ENCODE data around the gene CALY.
A peak's percentile ranks its signal among the peaks of the same experiment; 100 is the strongest.

Gene CALY

GRCh38 chr10:133342942-133343341 lies 6.2 kb upstream of the CALY start:
- Histone ChIP-seq H4K20me1 (no peaks in the 10 kb centered on the region; a peak in 1 of 22 replicates), H3K4me2 (peak overlapping the region in 2 of 11 experiments; percentile 23 to 26; a peak in 3 of 22 replicates), H3K36me3 (no peaks in the 10 kb centered on the region), H3K9ac (no peak overlapping the region), H3K4me3 (no peak overlapping the region), H3K27ac (no peak overlapping the region), H3K9me3 (replicated peaks in 1 of 11) (peaks cover 0 to 45% (median 28%) of the 10 kb centered on the region in 11 experiments; a peak in 19 of 22 replicates), H3K4me1 (peaks cover 0 to 26% (median 17%) of the 10 kb centered on the region in 10 experiments; a peak in 13 of 20 replicates), H3K27me3 (peaks cover 3 to 8% (median 5%) of the 10 kb centered on the region in 11 experiments; a peak in 21 of 22 replicates)
- no peak for TF ChIP-seq Cebpa-rat (IDR thresholded peaks at IDR 0.05)

- H3K4me1 ChIP-seq = peaks cover 1 to 28% (median 19%) of the 10 kb centered on the region in 10 experiments; a peak in 16 of 20 replicates
- H3K36me3 ChIP-seq = no peaks in the 10 kb centered on the region
- H4K20me1 ChIP-seq = no peaks in the 10 kb centered on the region; a peak in 1 of 22 replicates
- no peak overlapping the region for H3K4me2 ChIP-seq
- H3K9me3 ChIP-seq (replicated peaks in 1 of 11) = peaks cover 0 to 53% (median 38%) of the 10 kb centered on the region in 11 experiments; a peak in 19 of 22 replicates
- TF ChIP-seq Cebpa-rat (IDR thresholded peaks at IDR 0.05) = no peak
- H3K27ac ChIP-seq = no peak overlapping the region
- peaks cover 12 to 17% (median 14%) of the 10 kb centered on the region in 11 experiments for H3K27me3 ChIP-seq
- no peak overlapping the region for H3K9ac ChIP-seq
- H3K4me3 ChIP-seq = no peak overlapping the region
Observed at GRCh38 chr10:133341983-133342382, 5.3 kb upstream of the CALY start.

- peaks cover 34 to 39% (median 36%) of the 10 kb centered on the region in 11 experiments for H3K27me3 ChIP-seq
- peaks cover 0 to 4% (median 0%) of the 10 kb centered on the region in 11 experiments; a peak in 2 of 22 replicates for H4K20me1 ChIP-seq
- no peak overlapping the region for H3K27ac ChIP-seq
- H3K4me2 ChIP-seq = no peak overlapping the region
- H3K36me3 ChIP-seq = no peaks in the 10 kb centered on the region
- no peak overlapping the region for H3K9ac ChIP-seq
- H3K4me1 ChIP-seq = peaks cover 10 to 37% (median 28%) of the 10 kb centered on the region in 10 experiments; a peak in 16 of 20 replicates
- peaks cover 8 to 60% (median 48%) of the 10 kb centered on the region in 11 experiments; a peak in 21 of 22 replicates for H3K9me3 ChIP-seq (replicated peaks in 1 of 11)
- H3K4me3 ChIP-seq = no peak overlapping the region
- no peak for TF ChIP-seq Cebpa-rat (IDR thresholded peaks at IDR 0.05)
Observed at GRCh38 chr10:133339708-133340380, 3.1 kb upstream of the CALY start.

DNA sequence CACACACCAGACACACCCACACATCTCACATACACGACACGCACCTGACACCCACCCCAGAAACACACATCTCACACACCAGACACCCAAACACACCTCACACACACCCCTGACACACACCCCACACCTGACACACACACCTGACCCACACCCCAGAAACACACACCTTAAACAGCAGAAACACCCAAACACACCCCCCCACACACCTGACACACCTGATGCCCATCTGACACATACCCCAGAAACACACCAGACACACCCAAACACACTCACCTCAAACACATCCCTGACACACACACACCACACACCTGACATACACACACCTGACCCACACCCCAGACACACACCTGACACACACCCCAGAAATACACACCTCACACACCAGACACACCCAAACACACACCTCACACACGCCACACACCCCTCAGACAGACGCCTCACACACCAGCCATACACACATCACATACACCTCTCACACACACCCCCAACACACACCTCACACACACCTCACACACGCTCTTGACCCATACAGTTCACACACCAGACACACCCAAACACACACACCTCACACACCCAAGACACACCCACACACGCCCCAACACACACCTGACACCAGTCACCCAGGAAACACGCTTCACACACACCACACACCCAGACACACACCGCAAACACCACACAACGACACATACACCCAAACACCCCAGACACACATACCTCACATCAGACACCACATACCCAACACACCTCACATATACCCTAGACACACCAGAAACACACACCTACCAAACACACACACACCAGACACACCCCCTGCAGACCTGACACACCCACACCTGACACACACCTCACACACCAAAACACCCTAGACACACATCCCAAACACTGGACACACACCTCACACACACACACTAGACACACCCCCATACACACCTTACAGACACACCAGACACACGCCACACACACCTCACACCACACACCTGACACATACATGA lies 1.7 kb upstream of the CALY start:
- H3K9ac ChIP-seq = no peak overlapping the region
- no peak overlapping the region for H3K4me3 ChIP-seq
- peaks cover 10 to 27% (median 23%) of the 10 kb centered on the region in 10 experiments; a peak in 16 of 20 replicates for H3K4me1 ChIP-seq
- no peak for TF ChIP-seq Cebpa-rat (IDR thresholded peaks at IDR 0.05)
- no peak overlapping the region for H3K4me2 ChIP-seq
- H3K27me3 ChIP-seq = peaks cover 40 to 52% (median 46%) of the 10 kb centered on the region in 11 experiments
- no peaks in the 10 kb centered on the region for H3K36me3 ChIP-seq
- H4K20me1 ChIP-seq = peaks cover 0 to 4% (median 0%) of the 10 kb centered on the region in 11 experiments; a peak in 2 of 22 replicates
- H3K9me3 ChIP-seq (replicated peaks in 1 of 11) = peaks cover 13 to 62% (median 51%) of the 10 kb centered on the region in 11 experiments; a peak in 21 of 22 replicates
- no peak overlapping the region for H3K27ac ChIP-seq

- Histone ChIP-seq H3K9ac (no peak overlapping the region), H3K27ac (no peak overlapping the region), H3K9me3 (replicated peaks in 1 of 11) (peaks cover 13 to 62% (median 51%) of the 10 kb centered on the region in 11 experiments; a peak in 21 of 22 replicates), H3K4me1 (peaks cover 10 to 24% (median 20%) of the 10 kb centered on the region in 10 experiments; a peak in 16 of 20 replicates), H4K20me1 (peaks cover 0 to 4% (median 0%) of the 10 kb centered on the region in 11 experiments; a peak in 2 of 22 replicates), H3K4me3 (0 out of 20 replicates have a peak overlapping the region, but pooled peaks of 1 of the 10 experiments have one; percentile 19), H3K4me2 (peak overlapping the region in 9 of 11 experiments; percentile 24 to 62 (median 56); a peak in 16 of 22 replicates), H3K36me3 (no peaks in the 10 kb centered on the region), H3K27me3 (peaks cover 46 to 60% (median 54%) of the 10 kb centered on the region in 11 experiments)
- TF ChIP-seq Cebpa-rat (IDR thresholded peaks at IDR 0.05) = no peak
Observed at GRCh38 chr10:133337370-133337725, 652 bp upstream of the CALY start.

DNA sequence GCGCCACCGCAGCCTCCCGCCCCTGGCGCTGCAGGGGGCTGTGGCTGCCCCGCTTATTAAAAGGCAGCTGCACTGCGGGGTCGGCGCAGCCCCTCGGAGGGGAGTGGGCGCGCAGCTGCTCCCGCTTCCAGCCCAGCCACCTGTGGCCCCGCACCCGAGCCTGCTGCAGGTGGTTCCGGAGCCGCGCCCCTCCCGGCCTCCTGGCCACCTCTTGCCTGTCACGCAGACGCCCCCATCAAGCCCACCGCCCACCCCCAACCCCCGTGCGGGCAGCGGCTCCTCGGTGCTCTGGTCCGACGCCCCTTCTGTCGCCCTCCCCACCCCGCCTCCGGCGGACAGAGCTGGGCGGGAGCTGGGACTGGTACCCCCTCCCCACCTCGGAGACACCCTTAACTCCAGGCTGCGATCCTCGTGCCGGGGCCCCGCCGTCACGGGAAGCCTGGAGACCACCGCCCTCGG lies 549 bp downstream of the CALY start:
- Histone ChIP-seq H3K36me3 (no peaks in the 10 kb centered on the region), H3K4me3 (peak overlapping the region in 1 of 10 experiments; percentile 24; a peak in 1 of 20 replicates), H3K4me2 (peak overlapping the region in 10 of 11 experiments; percentile 19 to 62 (median 56); a peak in 18 of 22 replicates), H4K20me1 (peaks cover 0 to 4% (median 0%) of the 10 kb centered on the region in 11 experiments; a peak in 2 of 22 replicates), H3K9me3 (replicated peaks in 1 of 11) (peaks cover 13 to 59% (median 51%) of the 10 kb centered on the region in 11 experiments; a peak in 21 of 22 replicates), H3K9ac (no peak overlapping the region), H3K27ac (no peak overlapping the region; a peak in 1 of 22 replicates), H3K4me1 (peaks cover 10 to 24% (median 20%) of the 10 kb centered on the region in 10 experiments; a peak in 16 of 20 replicates), H3K27me3 (peaks cover 46 to 72% (median 65%) of the 10 kb centered on the region in 11 experiments)
- TF ChIP-seq Cebpa-rat (IDR thresholded peaks at IDR 0.05) = no peak

DNA sequence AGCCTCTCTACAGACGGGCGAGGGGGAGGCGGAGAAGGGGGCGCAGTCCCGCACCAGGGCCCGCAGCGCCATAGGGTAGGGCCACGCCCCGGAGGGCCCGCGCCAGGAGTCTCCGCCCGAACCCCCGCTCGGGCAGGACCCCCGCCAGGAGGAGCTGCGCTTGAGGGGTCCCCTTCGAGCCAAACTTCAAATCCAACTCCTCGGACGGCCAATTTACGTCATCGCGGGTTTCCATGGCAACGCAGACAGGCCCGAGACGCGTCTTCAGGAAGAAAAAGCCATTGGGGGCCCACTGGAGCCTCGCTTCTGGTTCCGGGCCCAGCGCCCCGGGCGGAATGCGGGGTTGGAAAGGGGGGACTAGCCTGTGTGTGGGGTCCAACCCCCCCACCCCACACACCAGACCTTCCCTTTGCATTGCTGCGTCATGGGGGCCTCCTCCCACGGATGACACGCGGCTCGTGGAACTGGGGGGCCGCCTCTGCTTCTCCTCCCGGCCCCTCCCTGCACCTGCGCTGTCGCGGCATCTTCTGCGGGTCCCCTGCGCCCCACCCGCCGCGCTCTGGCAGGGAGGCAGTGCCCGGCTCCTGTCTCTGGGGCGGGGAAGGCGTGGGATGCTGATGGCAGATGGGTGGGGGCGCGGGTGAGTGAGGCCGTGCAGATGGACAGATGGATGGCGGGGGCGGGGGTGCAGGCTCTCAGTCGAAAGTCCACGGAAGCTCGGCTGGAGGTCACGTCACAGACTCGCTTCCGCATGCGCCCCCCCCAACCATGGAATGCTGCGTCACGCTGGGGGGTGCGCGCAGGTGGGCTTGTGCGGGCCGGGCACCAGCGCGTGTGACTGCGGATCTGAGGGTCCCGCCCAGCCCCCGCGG lies 1.2 kb downstream of the CALY start:
- no peak for TF ChIP-seq Cebpa-rat (IDR thresholded peaks at IDR 0.05)
- Histone ChIP-seq H3K4me1 (peaks cover 10 to 24% (median 20%) of the 10 kb centered on the region in 10 experiments; a peak in 16 of 20 replicates), H3K9ac (no peak overlapping the region), H4K20me1 (peaks cover 0 to 4% (median 0%) of the 10 kb centered on the region in 11 experiments; a peak in 2 of 22 replicates), H3K4me2 (peak overlapping the region in 6 of 11 experiments; percentile 12 to 60 (median 20); a peak in 7 of 22 replicates), H3K4me3 (peak overlapping the region in 1 of 10 experiments; percentile 24; a peak in 2 of 20 replicates), H3K9me3 (replicated peaks in 1 of 11) (peaks cover 13 to 59% (median 51%) of the 10 kb centered on the region in 11 experiments; a peak in 21 of 22 replicates), H3K27ac (no peak overlapping the region), H3K27me3 (peaks cover 46 to 75% (median 65%) of the 10 kb centered on the region in 11 experiments), H3K36me3 (no peaks in the 10 kb centered on the region)

Data from BLaER1 treated with 17β-estradiol and CSF1 and Interleukin-3, amounts not matched to agents 10 nM and 100 nM (cell line).